ENCODE results near the gene TTLL8.
"Not testable (repeated sequence)": the region's sequence is repeated elsewhere in the genome, so short reads cannot be mapped to it uniquely, and the experiment has no call there.

Gene TTLL8

DNA sequence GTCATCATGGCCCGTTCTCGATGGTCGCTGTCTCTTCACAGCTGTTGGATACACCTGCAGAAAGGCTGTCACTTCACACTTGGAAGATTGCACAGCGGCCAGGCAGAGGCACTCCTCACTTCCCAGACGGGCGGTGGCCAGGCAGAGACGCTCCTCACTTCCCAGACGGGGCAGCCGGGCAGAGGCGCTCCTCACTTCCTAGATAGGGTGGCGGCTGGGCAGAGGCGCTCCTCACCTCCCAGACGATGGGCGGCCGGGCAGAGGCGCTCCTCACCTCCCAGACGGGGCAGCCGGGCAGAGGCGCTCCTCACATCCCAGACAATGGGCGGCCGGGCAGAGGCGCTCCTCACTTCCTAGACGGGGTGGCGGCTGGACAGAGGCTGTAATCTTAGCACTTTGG lies 68.3 kb downstream of the TTLL8 start:
- DNase-seq (ENCODE audit: low read depth in 2 of 2) = not testable (repeated sequence)

DNA sequence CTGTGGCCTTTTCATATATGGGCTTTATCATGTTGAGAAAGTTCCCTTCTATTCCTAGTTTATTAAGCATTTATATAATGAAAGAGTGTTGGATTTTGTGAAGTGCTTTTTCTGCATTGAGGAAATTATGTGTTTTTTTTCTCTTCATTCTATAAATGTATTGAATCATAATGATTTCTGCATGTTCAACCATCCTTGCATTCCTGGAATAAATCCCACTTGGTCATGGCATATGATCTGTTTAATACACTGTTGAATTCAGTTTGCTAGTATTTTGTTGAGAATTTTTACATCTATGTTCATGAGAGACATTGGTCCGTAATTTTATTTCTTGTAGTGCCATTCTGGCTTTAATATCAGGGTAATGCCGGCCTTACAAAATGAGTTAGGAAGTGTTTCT lies 71.8 kb downstream of the TTLL8 start:
- no peak for DNase-seq (ENCODE audit: low read depth in 2 of 2)

DNA sequence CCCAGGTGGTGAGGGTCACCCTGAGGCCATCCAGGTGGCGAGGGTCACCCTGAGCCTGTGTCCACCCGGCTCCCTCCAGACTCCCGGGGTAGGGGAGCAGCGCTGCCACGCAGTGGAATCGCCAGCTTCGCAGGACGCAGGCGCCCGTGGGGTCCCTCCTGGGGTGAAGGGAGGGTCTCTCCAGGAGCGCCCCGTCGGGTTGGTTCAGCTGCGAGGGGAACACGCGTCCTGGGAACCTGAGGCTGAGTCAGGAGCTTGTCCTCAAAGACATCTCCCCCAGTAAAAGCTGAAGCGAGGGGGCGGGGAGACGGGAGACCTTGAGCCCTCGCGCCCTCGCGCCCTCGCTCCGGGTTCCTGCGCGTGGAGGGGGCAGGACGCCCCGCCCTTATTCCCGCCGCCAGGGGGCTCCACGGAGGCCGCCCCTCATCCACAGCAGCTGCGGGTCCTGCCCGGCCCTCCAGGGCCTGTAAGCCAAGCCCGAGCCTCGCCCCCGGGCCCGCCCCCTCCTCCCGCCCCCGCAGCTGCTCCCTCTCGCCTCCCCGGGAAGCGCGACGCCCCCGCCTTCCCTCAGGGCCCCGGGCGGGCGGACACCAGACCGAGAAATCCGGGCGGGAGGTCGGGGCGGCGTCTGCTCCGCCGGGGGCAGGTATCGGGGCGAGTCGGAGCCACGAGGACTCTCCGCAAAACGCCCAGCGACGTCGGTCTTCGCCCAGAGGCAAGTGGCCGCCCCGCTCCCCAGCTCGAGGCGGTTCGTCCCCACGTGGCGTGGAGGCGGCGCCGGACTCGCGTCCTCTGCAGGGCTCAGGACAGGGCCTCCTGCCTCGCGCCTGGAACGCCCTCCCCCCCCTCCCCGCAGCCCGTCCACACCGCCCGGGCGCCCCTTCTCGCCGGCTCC lies 74.7 kb downstream of the TTLL8 start:
- no peak for DNase-seq (ENCODE audit: low read depth in 2 of 2)

DNA sequence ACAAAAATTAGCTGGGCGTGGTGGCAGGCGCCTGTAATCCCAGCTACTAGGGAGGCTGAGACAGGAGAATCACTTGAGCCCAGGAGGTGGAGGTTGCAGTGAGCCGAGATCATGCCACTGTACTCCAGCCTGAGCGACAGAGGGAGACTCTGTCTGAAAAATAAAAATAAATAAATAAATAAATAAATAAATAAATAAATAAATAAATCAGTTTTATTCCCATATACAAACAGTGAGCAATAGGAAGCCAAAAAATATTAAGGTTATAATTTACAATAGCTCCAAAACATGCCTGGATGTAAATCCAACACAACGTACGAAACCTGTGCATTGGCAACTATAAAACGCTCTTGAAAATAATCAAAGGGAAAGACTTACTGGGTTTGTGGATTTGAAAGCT lies 76.3 kb downstream of the TTLL8 start:
- not testable (repeated sequence) for DNase-seq (ENCODE audit: low read depth in 2 of 2)

DNA sequence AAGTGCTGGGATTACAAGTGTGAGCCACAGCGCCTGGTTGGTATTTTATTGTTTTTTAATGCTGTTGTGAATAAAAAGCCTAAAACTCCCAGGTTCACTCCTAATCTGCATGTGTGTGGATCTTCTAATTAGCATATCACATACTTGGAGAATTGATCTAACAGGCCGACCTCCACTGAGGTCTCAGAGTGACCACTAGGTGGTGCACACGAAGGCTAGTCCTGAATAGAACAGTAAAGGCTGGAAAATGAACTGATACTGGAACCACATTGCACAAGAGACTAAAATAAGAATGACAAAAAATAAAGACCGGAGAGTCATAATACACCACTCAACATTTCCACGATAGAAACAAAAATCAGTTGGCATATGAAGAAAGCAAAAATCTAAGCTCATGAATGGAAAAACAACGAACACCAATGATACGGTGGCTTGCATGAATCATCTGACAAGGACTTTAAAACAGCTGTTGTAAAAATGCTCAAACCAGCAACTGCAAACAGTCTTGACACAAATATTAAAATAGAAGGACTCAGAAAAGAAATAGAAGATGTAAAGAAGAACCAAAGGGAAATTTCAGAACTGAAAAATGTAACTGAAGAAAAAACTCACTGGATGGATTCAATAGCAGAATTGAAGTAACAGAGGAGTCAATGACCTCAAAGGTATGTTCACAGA lies 78.4 kb downstream of the TTLL8 start:
- DNase-seq (ENCODE audit: low read depth in 2 of 2) = no peak

DNA sequence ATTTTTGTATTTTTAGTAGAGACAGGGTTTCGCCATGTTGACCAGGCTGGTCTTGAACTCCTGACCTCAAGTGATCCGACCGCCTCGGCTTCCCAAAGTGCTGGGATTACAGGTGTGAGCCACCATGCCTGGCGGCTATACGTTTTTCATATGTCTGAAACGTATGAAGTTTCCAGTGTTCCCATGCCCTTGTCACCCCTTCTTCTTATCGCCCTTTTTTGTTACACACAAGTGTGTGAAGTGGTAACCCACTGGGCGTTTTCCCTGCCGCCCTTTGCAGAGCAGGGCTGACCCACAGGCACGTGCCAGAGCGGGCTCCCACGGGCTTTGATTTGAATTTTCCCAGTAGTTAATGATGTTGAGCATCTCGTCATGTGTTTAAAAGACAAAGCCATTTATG lies 80.5 kb downstream of the TTLL8 start:
- DNase-seq (ENCODE audit: low read depth in 2 of 2) = no peak

DNA sequence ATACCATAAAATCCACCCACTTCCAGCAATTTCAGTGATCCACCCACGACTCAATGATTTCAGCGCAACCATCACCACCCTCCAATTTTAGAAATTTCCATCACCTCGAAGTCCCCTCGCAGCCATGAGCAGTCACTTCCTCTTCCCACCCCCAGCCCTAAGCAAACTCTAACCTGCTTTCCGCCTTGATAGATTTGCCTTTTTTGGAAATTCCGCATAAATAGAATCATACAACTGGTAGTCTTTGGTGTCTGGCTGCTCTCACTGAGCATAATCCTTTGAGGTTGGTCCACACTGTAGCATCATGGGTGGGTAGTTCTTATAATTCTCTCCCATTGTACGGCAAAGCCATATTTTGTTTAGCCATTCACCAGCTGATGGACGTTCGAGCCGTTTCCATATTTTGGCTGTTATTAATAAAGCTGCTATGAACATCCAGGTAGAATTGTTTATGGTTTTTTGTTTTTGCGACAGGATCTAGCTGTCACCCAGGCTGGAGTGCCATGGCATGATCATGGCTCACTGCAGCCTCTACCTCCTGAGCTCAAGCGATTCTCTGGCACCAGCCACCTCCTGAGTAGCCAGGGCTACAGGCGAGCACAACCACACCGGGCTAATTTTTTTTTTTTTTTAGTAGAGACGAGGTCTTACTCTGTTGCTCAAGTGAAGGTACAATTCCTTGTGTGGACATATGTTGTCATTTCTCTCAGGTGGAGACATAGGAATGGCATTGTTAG lies 81.5 kb downstream of the TTLL8 start:
- no peak for DNase-seq (ENCODE audit: low read depth in 2 of 2)

DNA sequence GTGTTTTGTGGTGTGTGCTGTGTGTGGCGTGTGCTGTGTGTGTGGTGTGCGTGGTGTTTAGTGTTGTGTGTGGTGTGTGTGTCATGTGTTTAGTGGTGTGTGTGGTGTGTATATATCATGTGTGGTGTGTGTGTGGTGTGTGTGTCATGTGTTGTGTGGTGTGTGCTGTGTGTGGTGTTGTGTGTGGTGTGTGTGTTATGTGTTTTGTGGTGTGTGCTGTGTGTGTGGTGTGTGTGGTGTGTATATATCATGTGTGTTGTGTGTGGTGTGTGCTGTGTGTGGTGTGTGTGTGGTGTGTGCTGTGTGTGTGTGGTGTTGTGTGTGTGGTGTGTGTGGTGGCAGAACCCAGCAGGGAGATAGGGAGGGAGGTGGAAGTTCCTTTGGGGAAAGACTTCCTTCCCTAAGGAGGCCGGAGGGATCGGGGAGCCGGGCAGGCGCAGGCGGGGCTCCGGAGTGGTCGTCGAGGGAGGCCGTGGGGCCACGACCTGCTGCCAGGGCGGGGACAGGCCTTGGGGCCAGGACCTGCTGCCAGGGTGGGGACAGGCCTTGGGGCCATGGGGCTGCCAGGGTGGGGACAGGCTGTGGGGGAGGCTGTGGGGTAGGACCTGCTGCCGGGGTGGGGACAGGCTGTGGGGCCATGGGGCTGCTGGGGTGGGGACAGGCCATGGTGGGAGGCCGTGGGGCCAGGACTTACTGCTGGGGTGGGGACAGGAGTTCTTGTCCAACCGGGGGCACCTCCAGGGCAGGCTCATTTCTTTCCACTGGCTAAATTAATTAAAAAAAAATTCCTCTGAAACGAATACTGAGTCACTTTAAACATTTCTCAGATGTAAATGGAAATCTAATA lies 82.3 kb downstream of the TTLL8 start:
- DNase-seq (ENCODE audit: low read depth in 2 of 2) = peak; percentile 54 to 57

DNA sequence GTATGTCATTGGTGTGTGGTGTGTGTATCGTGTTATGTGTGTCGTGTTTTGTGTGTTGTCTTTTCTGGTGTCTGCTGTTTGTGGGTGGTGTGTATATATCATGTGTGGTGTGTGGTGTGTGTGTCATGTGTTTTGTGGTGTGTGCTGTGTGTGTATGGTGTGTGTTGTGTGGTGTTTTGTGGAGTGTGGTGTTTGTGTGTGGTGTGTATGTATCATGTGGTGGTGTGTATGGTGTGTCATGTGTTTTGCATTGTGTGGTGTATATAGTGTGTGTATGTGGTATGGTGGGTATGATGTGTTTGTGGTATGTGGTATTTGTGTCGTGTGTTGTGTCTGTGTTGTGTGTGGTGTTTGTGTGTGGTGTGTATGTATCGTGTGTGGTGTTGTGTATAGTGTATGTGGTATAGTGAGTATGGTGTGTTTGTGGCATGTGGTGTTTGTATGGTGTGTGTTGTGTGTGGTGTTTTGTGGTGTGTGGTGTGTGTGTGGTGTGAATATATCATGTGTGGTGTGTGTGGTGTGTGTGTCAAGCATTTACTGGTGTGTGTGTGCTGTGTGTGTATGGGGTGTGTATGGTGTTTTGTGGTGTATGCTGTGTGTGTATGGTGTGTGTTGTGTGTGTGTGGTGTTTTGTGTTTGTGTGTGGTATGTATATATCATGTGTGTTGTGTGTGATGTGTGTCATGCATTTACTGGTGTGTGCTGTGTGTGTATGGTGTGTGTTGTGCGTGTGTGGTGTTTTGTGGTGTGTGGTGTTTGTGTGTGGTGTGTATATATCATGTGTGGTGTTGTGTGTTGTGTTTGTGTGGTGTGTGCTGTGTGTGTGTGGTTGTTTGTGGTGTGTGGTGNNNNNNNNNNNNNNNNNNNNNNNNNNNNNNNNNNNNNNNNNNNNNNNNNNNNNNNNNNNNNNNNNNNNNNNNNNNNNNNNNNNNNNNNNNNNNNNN lies 84.8 kb downstream of the TTLL8 start:
- DNase-seq (ENCODE audit: low read depth in 2 of 2) = no peak

DNA sequence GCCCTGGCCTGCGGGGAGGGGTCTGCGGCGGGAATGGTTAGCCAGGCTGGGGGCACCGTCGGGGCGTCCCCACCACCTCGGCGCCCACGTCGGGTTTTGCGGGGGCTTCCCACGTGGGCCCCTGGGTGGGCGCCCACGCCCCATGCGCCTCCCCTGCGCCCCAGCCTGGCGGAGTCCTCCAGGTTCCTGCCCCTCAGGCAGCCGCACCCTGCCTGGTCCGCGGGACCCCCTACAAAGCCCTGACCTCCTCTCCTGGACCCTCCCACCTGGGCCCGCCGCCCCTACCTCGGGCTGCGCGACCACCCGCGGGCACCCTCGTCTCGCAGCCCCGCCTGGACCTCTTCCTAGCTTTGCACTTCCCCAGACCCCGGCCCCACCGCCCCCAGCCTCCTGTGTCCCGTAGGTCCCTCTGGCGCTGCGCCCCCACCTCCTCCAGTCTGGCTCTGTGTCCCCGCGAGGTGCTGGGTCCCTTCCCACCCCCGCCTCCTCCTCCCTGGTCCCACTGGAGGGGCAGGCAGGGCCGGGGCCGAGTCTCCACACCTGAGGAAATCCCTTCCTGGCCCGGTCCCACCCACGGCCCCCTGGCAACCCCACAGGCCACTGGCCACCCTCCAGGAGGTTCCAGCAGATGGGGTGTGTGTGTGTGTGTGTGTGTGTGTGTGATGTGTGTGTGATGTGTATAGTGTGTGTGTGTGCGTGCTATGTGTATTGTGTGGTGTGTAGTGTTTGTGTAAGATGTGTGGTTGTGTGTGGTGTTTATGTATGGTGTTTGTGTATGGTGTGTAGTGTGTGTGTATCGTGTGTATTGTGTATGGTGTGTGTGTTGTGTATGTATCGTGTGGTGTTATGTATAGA lies 85.7 kb downstream of the TTLL8 start:
- DNase-seq (ENCODE audit: low read depth in 2 of 2) = no peak

DNA sequence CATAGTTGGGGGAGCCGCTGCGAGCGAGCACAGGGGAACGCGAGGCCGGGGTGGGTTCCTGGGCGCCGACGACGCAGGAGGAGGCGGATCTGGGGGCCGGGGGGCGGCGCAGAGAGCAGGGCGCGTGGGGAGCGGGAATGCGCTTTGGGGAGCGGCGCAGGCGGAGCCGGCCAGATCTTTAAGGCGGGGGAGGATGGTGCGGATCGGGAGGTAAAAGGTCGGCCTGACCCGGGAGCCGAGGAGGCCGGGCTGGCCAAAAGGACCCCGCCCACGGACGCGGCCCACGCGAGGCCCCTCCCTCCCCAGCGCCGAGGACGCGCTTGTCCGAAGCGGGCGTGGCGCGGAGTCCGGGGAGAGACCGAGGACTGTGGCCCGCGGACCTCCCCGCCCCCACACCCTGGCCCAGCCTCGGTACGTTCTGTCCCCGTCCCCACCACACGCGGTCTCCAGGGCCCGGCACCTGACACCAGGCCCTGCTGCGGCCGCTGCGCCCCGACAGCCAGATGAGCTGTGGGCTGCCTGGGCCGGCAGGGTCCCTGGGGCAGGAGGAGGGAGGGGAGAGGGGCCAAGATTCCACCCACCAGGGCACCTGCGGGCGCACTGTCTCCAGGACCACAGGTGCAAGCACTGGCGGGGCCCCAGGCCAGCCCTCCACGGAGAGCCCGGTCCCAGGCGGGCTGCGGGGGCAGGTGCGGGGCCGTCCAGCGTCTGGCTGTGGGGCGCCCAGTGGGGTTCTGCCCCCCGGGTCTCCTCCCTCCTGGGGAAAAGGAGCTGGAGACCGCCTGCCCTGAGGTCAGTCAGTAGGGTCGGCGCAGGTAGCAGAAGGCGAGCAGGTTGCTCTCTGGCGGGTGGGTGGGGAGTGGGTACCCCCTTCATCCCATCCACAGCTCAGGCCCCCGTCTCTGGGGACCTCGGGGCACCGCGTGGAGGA lies 86.6 kb downstream of the TTLL8 start:
- peak; percentile 72 to 78 for DNase-seq (ENCODE audit: low read depth in 2 of 2)

DNA sequence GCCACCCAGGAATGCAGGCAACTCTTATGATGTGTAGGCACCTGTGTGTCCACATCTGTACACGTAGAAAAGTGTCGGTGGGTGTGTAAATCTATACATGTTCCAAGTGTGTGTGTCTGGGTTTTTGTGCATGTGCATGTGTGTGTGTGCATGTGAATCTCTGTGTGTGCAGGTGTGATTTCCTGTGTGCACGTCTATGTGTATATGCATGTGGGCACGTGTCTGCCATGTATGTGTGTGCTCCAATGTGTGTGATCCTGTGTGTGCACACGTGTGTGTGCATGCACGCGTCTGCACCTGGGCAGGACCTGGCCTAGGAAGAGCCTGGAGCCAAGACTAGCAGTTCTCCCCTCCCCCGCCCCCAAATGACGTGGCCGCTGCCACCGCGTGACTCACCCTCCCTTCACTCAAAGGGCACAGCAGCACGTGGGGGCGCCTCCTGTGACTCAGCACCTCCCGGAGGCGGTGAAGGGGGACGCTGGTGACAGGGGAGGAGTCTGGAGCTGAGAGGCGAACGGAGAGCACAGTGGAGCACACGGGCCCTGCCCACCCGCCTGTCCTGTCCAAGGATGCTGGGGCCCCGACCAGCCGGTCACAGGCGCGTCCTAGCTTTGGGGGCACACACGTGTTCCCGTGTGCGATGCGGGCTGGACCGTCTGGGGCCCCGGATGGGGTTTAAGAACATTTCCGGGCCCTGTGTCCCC lies 87.4 kb downstream of the TTLL8 start:
- peak; percentile 94 to 95 for DNase-seq (ENCODE audit: low read depth in 2 of 2)

DNA sequence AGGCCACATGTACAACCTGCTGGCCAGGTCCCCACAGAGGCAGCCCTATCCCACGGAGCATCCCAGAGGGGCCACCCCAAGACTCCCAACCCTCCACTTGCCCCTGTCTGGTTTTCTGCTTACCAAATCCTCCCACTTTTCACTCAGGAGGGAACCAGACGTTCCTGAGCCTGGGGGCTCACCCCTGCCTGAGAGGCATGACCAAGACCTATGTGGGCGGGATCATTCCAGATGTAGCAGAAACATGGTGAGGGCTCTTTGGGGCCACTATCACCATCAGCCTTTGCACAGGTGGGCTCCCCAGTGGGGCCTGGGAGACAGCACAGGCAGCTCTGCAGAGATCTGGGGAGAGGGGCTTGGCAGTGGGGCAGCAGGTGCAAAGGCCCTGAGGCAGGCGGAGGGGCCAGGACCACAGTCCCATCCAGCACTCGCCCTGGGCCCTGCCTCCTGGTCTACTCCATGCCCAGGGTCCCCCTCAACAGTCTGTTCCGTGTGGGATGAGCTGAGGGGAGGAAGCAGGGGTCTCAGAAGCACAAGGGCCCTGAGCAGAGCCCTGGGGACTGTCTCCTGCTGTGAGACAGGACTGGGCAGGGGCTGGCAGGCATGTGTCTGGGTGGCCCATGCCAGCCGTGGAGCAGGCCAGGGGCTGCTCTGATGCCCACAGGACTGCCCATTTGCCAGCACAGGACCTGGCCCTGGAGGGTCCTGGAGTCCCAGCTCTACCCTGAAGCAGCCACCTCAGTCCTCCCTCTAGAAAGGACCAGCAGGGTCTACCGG lies 88.2 kb downstream of the TTLL8 start:
- DNase-seq (ENCODE audit: low read depth in 2 of 2) = no peak

DNA sequence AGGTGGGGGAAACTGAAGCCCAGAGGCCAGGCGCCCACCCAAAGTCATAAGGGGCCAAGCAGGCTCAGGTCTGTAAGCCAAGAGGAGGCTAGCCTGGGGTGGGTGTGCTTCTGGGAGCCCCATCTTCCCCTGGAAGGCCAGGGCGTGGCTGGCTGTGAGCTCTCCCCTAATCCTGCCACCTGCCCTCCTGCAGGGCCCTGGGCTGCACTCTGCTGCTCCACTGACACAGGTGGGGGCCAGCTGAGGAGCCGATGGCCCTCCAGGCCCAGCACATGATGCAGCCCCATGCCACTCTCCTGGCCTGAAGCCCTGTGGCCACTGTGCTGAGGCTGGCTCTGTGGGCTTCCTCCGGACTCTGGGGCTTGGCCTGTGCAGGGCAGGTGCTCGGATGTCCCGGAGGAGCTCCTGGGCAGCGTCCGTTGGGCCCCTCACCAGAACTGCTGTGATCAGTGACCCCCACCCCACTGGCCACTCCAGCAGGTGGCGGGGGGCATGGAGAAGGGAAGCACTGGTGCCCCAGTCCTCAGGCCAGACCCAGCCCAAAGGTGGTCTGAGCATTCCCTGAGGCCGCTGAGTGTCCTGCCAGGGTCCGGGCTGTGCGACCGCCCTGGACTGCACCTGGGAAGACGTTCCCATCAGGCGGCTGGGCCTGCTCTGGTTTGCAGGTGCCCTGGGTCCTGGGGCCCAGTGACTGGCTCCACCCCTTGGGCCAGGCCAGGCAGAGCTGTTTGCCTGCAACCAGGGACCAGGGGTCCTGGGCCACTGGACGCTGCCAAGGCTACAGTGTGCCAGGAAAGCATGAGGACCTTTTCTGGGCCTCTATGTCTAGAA lies 89.1 kb downstream of the TTLL8 start:
- DNase-seq (ENCODE audit: low read depth in 2 of 2) = no peak
